A549 treated with GW870086 at 1 μM for 4 hours (cell line): Measurements from ENCODE around the gene ZKSCAN2. TPM values are rescaled to one million over a fixed set of nuclear protein-coding genes. Genes with fewer than 3 reads are reported as not detected.

ENCODE experiments used
- total RNA-seq: library from RNA; stranded (reverse); fragments of 200-300 nt; extraction: Qiagen RNA extraction; gene quantifications from 5 replicates; pipeline ENCODE4 v1.2.3, GENCODE V29; 2022; ENCODE audit warnings: low read depth

Gene ZKSCAN2
- total RNA-seq = 1.9 to 2.4 TPM (median 2.2 TPM) in 5 replicates

DNA sequence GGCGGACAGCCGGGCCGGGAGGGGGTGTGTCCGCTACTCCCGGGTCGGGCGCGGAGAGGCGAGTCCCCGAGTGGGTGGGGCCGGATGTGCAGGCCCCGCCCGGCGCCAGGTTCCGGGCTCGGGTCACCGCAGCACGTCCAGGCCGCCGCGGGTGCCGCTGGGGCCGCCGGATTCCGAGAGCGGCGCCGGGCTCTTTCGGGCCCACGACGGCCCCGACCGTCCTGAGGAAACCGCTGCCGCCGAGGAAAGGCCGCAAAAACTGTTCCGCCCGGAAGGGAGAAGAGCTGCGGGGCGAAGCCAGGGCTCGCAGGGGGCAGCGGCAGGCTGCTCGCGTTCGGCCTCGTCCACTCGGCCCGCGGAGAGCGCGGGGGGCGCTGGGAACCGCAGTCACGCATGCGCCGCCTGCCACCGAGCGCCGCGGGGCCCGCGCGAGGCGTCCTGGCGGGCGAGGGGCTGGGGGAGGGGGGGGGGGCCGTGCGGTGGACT lies at the start of gene ZKSCAN2:
ZKSCAN2 (minus strand) TSS at position 376 of the 486 bp plus-strand sequence. CDS start 718 bp downstream, outside the sequence.

Other genes with a start within 250 kb of the ZKSCAN2 start
- 59.6 to 82.4 TPM (median 73.4 TPM) in 5 replicates for gene ARHGAP17, start 242.5 kb downstream of the ZKSCAN2 start, total RNA-seq
- 36.2 to 45.2 TPM (median 39.1 TPM) in 5 replicates for gene LCMT1, start 146.1 kb downstream of the ZKSCAN2 start, total RNA-seq
- gene AQP8, start 40.9 kb downstream of the ZKSCAN2 start, total RNA-seq = not detected in 5 replicates